ENCODE measurements around the gene CHRD. TPM values are rescaled to one million over a fixed set of nuclear protein-coding genes. Genes with fewer than 3 reads are reported as not detected.
"Not testable (repeated sequence)": the region's sequence is repeated elsewhere in the genome, so short reads cannot be mapped to it uniquely, and the experiment has no call there.

The CHRD gene
- 0.20 and 0.22 TPM in 2 replicates for total RNA-seq

- no peak for DNase-seq (ENCODE audit: low read depth in 2 of 2)
These were observed at the start of gene CHRD for GRCh38 chr3:184379358-184380184. TSS of gene CHRD (plus strand) at chr3:184380054. CDS start at chr3:184380319, 265 bp downstream.

GRCh38 chr3:184332370-184333090 is 47.3 kb upstream of the CHRD start:
- DNase-seq (ENCODE audit: low read depth in 2 of 2): peak; percentile 84 to 98

GRCh38 chr3:184333190-184333589 is 46.7 kb upstream of the CHRD start:
- DNase-seq (ENCODE audit: low read depth in 2 of 2): no peak

GRCh38 chr3:184333700-184334099 is 46.2 kb upstream of the CHRD start:
- DNase-seq (ENCODE audit: low read depth in 2 of 2): no peak

- peak; percentile 34 to 87 for DNase-seq (ENCODE audit: low read depth in 2 of 2)
These were observed 45.2 kb upstream of the CHRD start for GRCh38 chr3:184334470-184335158.

- peak in 1 of 2 donors; percentile 13 for DNase-seq (ENCODE audit: low read depth in 2 of 2)
These were observed 44.6 kb upstream of the CHRD start for GRCh38 chr3:184335291-184335660.

- peak; percentile 80 to 88 for DNase-seq (ENCODE audit: low read depth in 2 of 2)
These were observed 44.0 kb upstream of the CHRD start for GRCh38 chr3:184335661-184336546.

- DNase-seq (ENCODE audit: low read depth in 2 of 2): peak; percentile 61 to 63
These were observed 43.1 kb upstream of the CHRD start for GRCh38 chr3:184336547-184337398.

- DNase-seq (ENCODE audit: low read depth in 2 of 2): peak; percentile 29 to 49
These were observed 42.5 kb upstream of the CHRD start, which contains the start of gene FAM131A for GRCh38 chr3:184337399-184337714. TSS of gene FAM131A (plus strand) at chr3:184337600. CDS start at chr3:184337631, 31 bp downstream.

GRCh38 chr3:184337981-184338380 is 41.9 kb upstream of the CHRD start:
- DNase-seq (ENCODE audit: low read depth in 2 of 2): no peak

GRCh38 chr3:184338511-184338945 is 41.3 kb upstream of the CHRD start:
- DNase-seq (ENCODE audit: low read depth in 2 of 2): peak; percentile 90 to 94

GRCh38 chr3:184339001-184339400 is 40.9 kb upstream of the CHRD start:
- DNase-seq (ENCODE audit: low read depth in 2 of 2): no peak

- DNase-seq (ENCODE audit: low read depth in 2 of 2): not testable (repeated sequence)
These were observed 40.3 kb upstream of the CHRD start for GRCh38 chr3:184339451-184340135.

- DNase-seq (ENCODE audit: low read depth in 2 of 2): no peak
These were observed 37.9 kb upstream of the CHRD start for GRCh38 chr3:184341925-184342324.

- DNase-seq (ENCODE audit: low read depth in 2 of 2): no peak
These were observed 36.5 kb upstream of the CHRD start for GRCh38 chr3:184343200-184343876.

GRCh38 chr3:184344579-184345316 is 35.1 kb upstream of the CHRD start:
- DNase-seq (ENCODE audit: low read depth in 2 of 2): no peak

GRCh38 chr3:184345317-184346144 is 34.3 kb upstream of the CHRD start:
- DNase-seq (ENCODE audit: low read depth in 2 of 2): peak; percentile 70 to 76
